Motor neuron (in vitro differentiated cells): ENCODE measurements around the gene CTNND2. TPM values are rescaled to one million over a fixed set of nuclear protein-coding genes. Genes with fewer than 3 reads are reported as not detected.
A peak's percentile ranks its signal among the peaks of the same experiment; 100 is the strongest.

Experiments
- ATAC-seq, 8 experiments: fragments of 200-7000 bp; cut with Tn5 transposase; replicated peaks in 6 of 8; 2 replicates each; pipeline ENCODE4 v1.8.0; 2021; ENCODE audit warnings: mild to moderate bottlenecking in 8 of 8, moderate library complexity in 8 of 8
- H3K27ac ChIP-seq, 2 donors: fragments of 250-450 bp; sonication (Bioruptor Pico); 2 replicates each; pipeline ENCODE4 v1.9.0; 2021; ENCODE audit warnings: antibody characterized with exemption in 2 of 2, mild to moderate bottlenecking in 2 of 2, moderate library complexity in 1 of 2
- H3K4me1 ChIP-seq, 2 donors: fragments of 250-450 bp; sonication (Bioruptor Pico); replicated peaks in 1 of 2; 2 replicates each; pipeline ENCODE4 v1.6.1; 2021; ENCODE audit warnings: antibody characterized with exemption in 2 of 2, mild to moderate bottlenecking in 2 of 2, moderate library complexity in 1 of 2
- H3K4me3 ChIP-seq, 5 donors: fragments of 250-450 bp; sonication (Bioruptor Pico); 2 replicates each; pipeline ENCODE4 v1.9.0; 2021; ENCODE audit warnings: antibody characterized with exemption in 5 of 5, mild to moderate bottlenecking in 5 of 5, moderate library complexity in 4 of 5
- WGBS, 10 experiments: fragments of 450-650 bp; shearing (Covaris generic); methylation state at CpG; one replicate each; pipeline ENCODE4 v1.0.0; 2022; 5-methylcytosine and 5-hydroxymethylcytosine counted together
- in situ Hi-C, 9 experiments: fragments of 400-800 bp; cut with MboI; loops; one replicate each; pipeline ENCODE4 v1.15.0; 2021; ENCODE audit warnings: low sequenced_read_pairs in 9 of 9, low pct_unique_long_range_greater_than_20kb in 2 of 9; ENCODE audit not compliant: unreplicated experiment in 9 of 9
- total RNA-seq, 8 experiments: library from RNA; unstranded; fragments of 300-600 nt; gene quantifications; 2 replicates each; pipeline versions ENCODE4 v1.2.3 to v1.2.4, GENCODE V29; 2022

Gene CTNND2
- total RNA-seq, 8 experiments from 2014 or later: 0.51 to 49.9 (median 40.1) TPM

DNA sequence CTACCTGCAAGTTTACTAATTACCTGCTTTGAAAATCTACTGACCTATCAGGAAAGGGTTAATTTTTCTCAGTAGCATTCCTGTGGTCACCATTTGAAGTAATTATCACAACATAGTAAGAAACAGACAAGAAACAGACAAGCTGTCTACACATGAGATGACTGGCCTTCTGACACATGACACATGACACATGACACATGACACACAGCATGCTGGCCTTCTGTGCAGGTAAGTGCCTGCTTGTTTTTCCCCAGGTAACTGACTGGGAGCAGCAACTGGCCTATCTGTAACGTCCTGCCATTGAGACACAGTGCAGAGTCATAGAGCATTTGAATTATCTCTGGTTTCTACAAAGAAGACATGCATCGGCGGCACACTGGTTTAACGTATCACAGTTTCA is 222.4 kb downstream of the CTNND2 start:
- WGBS, 10 experiments: 0 to 92% (median 75%) methylated on average over 1 to 4 of the region's 4 CpGs; no CpG with 5 or more reads in 4 of the 10 experiments
- ATAC-seq: no peak
- in situ Hi-C loops: no loop called here
- no peak overlapping the region for H3K4me3 ChIP-seq
- no peaks in the 10 kb centered on the region for H3K4me1 ChIP-seq
- H3K27ac ChIP-seq: no peak overlapping the region

DNA sequence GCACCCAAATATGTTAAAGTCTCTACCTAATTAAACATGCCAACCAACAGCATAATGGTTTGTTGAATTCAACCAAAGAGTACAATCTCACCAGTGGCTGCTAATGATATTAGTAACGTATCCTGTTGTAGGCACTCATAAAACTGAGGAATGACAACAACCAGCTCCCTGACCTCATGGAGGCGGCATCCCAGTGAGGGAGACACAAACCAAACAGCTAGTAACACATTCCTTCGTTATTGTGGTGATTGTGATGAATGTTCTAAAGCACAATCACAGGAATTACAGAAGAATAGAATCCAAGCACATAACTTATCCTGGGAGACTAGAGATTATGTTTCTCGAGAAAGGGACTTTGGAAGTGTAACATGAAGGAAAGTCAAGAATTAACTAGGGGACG is 224.6 kb downstream of the CTNND2 start:
- in situ Hi-C loops: no loop called here
- WGBS, 10 experiments: 0 to 100% (median 60%) methylated on average over 1 to 5 of the region's 5 CpGs; no CpG with 5 or more reads in 1 of the 10 experiments
- ATAC-seq: peak in 1 of 8 experiments; percentile 55

DNA sequence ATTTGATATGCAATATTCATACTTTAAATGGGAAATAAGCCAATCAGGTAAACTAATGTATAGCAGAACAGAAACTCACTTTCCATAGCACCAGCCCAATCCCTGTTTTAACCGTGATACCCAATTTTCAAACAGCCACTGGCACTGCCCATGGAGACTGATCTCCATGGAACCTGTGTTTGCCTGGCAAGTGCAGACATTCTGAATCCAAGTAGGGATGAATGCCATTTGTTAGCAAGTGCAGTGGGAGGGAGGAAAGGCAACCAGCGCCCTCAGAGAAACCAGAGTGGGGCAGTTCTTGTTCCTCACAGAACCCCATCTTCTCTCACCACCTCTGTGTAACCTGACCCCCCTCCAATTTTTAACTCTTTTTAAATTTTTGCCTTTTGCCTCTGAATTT is 229.1 kb downstream of the CTNND2 start:
- no peaks in the 10 kb centered on the region for H3K4me1 ChIP-seq
- no peak overlapping the region for H3K4me3 ChIP-seq
- in situ Hi-C loops: no loop called here
- WGBS, 10 experiments: 38 to 90% (median 86%) methylated on average over 1 to 2 of the region's 2 CpGs; no CpG with 5 or more reads in 5 of the 10 experiments
- ATAC-seq: peak in 1 of 8 experiments; percentile 78
- no peak overlapping the region for H3K27ac ChIP-seq

More for the DNA sequence above, 224.6 kb downstream of the CTNND2 start:
- H3K27ac ChIP-seq: no peak overlapping the region
- no peak overlapping the region for H3K4me3 ChIP-seq
- H3K4me1 ChIP-seq: no peaks in the 10 kb centered on the region

DNA sequence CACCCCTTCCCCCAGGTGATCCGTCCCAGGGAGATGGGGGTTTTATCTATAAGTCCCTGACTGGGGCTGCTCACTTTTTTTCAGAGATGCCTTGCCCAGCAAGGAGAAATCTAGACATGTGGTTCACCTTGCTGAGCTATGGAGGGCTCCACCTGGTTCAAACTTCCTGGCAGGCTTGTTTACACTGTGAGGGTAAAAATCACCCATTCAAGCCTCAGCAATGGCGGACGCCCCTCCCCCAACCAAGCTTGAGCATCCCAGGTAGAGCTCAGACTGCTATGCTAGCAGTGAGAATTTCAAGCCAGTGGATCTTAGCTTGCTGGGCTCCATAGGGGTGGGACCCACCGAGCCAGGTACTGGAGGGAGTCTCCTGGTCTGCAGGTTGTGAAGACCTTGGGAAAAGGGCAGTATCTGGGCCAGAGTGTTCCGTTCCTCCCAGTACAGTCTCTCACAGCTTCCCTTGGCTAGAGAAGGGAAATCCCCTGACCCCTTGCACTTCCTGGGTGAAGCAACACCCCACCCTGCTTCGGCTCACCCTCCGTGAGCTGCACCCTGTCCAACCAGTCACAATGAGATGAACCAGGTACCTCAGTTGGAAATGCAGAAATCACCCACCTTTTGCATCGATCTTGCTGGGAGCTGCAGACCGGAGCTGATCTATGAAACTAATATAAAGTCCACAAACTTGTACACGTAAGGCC is 231.7 kb downstream of the CTNND2 start:
- 5 to 100% (median 90%) methylated on average over 2 to 6 of the region's 10 CpGs; no CpG with 5 or more reads in 4 of the 10 experiments for WGBS, 10 experiments
- in situ Hi-C loops: no loop called here
- no peaks in the 10 kb centered on the region for H3K4me1 ChIP-seq
- H3K27ac ChIP-seq: no peak overlapping the region
- ATAC-seq: no peak
- H3K4me3 ChIP-seq: no peak overlapping the region

DNA sequence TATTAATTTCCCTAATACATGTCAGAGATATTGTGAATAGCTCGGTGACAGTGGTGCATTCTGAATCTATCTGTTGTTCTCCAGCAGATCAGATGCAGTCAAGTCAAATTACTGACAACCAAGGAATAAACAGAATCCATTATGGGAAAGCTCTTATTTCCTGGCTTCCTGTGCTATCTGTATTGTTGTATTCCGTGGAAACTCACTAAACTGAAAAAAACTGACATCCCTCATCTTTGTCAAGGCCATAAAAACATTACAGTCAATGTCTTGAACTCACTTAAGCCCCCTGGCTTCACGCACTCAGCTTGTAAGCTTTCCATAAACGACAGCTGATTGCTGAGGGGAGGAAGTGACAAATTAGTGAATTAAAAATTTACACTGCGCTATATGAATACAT is 245.9 kb downstream of the CTNND2 start:
- in situ Hi-C loops: no loop called here
- Histone ChIP-seq H3K4me1 (peaks cover 0 to 4% of the 10 kb centered on the region in 2 donors), H3K4me3 (no peak overlapping the region), H3K27ac (no peak overlapping the region)
- WGBS, 10 experiments: 4 to 79% (median 62%) methylated on average over 2 to 5 of the region's 5 CpGs; no CpG with 5 or more reads in 1 of the 10 experiments
- ATAC-seq: peak in 3 of 8 experiments; percentile 23 to 62 (median 51)

DNA sequence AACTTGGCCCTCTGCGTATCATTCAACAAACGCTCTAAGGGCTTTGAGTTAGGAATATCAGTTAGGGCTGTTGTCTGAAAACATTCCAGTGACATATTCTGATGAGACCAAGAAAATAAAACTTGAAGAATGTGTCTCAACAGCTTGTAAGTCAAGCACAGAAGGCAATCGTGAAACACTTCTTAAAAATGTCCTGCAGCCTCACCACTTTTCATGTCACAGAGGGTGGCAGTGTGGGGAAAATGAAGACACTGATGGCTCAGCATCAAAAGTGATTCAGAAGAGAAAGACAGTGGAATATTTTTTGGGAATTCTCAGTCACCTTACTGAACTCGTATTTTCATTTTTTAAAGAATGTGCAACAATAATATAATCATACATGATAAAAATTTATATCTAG is 247.3 kb downstream of the CTNND2 start:
- H3K27ac ChIP-seq: no peak overlapping the region
- WGBS, 10 experiments: 0 to 90% (median 75%) methylated on average over 1 to 4 of the region's 4 CpGs; no CpG with 5 or more reads in 1 of the 10 experiments
- ATAC-seq: no peak
- H3K4me1 ChIP-seq: peaks cover 0 to 4% of the 10 kb centered on the region in 2 donors
- no peak overlapping the region for H3K4me3 ChIP-seq
- in situ Hi-C loops: no loop called here

DNA sequence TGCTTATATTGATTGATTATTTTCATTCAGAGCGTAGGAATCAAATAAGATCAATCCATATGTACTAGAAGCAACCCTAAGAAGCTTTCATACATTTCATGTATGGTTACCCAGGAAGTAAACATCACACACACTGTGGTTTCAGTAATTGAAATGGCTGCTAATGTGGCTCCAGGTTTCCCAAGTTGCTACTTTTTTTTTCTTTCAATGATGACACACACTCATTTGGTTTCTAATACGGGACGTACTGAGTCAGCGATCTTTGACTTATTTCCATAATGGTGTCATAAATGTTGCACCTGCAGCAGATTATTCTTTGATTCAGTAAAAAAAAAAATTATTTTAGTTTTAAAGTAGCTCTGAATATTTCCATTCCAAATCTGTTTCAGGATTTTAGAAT is 248.6 kb downstream of the CTNND2 start:
- ATAC-seq: peak in 4 of 8 experiments; percentile 45 to 69 (median 62)
- no peak overlapping the region for H3K27ac ChIP-seq
- H3K4me3 ChIP-seq: no peak overlapping the region
- in situ Hi-C loops: no loop called here
- H3K4me1 ChIP-seq: peaks cover 0 to 4% of the 10 kb centered on the region in 2 donors
- WGBS, 10 experiments: 0 to 92% (median 71%) methylated on average over 3 to 4 of the region's 4 CpGs; no CpG with 5 or more reads in 1 of the 10 experiments

DNA sequence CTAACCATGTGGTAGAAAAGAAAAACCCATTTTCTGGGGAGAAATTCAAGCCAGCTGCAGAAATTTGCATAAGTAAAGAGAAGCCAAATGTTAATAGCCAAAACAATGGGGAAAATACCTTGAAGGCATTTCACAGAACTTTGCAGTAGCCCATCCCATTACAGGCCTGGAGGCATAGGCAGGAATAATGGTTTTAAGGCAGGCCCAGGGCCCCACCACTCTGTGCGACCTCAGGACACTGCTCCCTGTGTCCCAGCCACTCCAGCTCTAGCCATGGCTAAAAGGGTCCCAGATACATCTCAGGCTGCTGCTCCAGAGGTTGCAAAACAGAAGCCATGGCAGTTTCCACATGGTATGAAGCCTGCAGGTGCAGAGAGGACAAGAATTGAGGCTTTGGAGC is 253.3 kb downstream of the CTNND2 start:
- Histone ChIP-seq H3K4me3 (no peak overlapping the region), H3K27ac (no peak overlapping the region), H3K4me1 (peaks cover 0 to 4% of the 10 kb centered on the region in 2 donors)
- WGBS, 10 experiments: 0 to 50% (median 27%) methylated on average over 1 of the region's 1 CpG; no CpG with 5 or more reads in 6 of the 10 experiments
- ATAC-seq: peak in 2 of 8 experiments; percentile 64 to 68
- in situ Hi-C loops: no loop called here

DNA sequence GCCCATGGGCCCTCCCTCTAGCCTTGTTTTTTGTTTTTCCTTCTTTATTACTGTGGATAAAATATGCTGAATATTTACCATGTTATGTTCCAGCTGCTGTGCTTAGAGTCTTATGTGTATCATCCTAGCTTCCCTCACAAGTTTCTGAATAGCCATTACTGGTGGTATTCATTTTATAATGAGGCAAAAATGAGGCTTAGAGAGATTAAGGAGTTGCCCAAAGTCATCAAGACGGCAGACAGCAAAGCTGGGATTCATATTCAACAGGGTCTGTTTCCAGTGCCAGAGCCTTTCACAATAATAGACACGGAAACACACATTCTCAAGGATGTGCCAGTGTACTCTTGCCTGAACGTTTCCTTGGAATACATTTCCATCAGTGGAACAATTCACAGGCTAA is 258.1 kb downstream of the CTNND2 start:
- Histone ChIP-seq H3K4me3 (no peak overlapping the region), H3K4me1 (no peaks in the 10 kb centered on the region), H3K27ac (no peak overlapping the region)
- ATAC-seq: peak in 2 of 8 experiments; percentile 30 to 89
- in situ Hi-C loops: no loop called here
- WGBS, 10 experiments: 0 to 63% (median 34%) methylated on average over 1 to 3 of the region's 3 CpGs; no CpG with 5 or more reads in 2 of the 10 experiments

DNA sequence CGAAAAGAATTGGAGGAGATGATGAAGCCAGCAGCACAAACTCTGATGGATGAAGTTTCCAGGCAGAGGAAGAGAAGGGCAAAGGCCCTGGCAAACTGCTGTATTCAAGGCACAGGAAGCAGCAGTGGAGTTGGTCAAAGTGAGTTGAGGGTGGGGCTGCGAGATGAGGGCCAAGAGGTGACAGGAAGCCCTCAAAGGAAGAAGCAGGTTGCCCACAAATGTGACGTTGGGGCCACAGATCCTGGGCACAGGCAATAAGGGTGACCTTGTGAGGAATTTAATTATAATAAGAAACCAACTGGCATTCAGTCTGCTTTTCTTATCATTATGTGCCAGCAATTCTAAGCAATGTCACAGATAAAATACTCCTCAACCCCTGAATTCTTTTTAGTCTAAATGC is 261.8 kb downstream of the CTNND2 start:
- ATAC-seq: no peak
- no peak overlapping the region for H3K27ac ChIP-seq
- 33 to 100% (median 77%) methylated on average over 1 to 3 of the region's 3 CpGs; no CpG with 5 or more reads in 1 of the 10 experiments for WGBS, 10 experiments
- H3K4me3 ChIP-seq: no peak overlapping the region
- in situ Hi-C loops: no loop called here
- peaks cover 0 to 14% of the 10 kb centered on the region in 2 donors for H3K4me1 ChIP-seq

DNA sequence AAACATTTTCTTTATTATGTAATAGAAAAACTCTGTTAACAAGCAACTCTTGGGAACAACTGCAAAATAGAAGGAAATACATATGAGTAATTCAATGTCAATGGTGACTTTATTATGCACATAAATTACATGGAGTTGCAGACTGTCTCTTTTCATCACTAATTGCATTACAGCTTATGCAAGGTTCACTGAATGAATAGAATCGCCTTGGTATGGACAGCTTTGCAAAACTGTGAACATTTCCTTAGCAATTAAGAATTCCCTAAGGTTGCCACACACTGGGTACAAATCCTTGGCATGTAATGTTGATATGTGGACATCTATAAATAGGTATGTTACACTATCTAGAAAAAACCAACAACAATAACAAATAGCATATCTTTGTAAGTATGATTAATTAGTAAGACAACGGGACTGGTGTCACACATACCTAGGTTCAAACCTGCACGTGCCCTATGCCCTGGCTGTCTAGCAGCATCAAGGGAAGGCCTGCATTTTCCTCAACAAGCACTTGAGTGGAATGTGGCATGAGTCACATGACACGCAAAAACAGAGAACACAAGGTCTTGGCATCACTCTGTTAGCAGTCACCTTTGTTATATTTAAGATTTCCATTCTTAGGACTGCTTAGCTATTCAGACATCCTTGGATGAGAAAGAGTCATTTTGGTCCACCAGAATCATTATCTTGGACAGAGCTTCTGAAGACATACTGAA is 263.9 kb downstream of the CTNND2 start:
- H3K4me3 ChIP-seq: no peak overlapping the region
- peaks cover 0 to 14% of the 10 kb centered on the region in 2 donors for H3K4me1 ChIP-seq
- no peak overlapping the region for H3K27ac ChIP-seq
- 5 to 100% (median 68%) methylated on average over 1 to 4 of the region's 4 CpGs for WGBS, 10 experiments
- in situ Hi-C loops: no loop called here
- ATAC-seq: peak; percentile 28 to 93 (median 68)

DNA sequence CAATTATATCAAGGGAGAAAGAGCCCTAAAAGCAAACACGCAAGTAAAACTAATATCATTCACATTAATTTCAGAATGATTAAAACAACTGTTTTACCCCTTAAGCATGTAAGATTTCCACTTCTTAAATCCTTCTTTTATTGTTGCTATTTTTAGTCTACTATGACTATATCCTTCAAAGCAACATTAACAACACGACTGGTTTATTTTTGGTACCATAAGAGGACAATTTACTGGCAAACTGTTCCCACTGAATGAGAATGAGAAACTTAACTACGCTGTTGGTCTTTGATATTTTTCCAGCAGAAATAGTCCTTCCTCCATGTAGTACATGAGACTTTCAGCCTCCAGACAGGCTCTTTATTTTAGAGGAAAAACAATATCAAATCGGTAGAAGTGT is 281.5 kb downstream of the CTNND2 start:
- no peak overlapping the region for H3K27ac ChIP-seq
- 28 to 100% (median 78%) methylated on average over 1 to 4 of the region's 4 CpGs; no CpG with 5 or more reads in 1 of the 10 experiments for WGBS, 10 experiments
- H3K4me3 ChIP-seq: no peak overlapping the region
- in situ Hi-C loops: loop anchor here in 1 of 9 experiments (25.0 kb wide), 1 partner anchor 260 kb away; no protein-coding TSS in a partner anchor
- no peak for ATAC-seq
- H3K4me1 ChIP-seq: peaks cover 0 to 2% of the 10 kb centered on the region in 2 donors

DNA sequence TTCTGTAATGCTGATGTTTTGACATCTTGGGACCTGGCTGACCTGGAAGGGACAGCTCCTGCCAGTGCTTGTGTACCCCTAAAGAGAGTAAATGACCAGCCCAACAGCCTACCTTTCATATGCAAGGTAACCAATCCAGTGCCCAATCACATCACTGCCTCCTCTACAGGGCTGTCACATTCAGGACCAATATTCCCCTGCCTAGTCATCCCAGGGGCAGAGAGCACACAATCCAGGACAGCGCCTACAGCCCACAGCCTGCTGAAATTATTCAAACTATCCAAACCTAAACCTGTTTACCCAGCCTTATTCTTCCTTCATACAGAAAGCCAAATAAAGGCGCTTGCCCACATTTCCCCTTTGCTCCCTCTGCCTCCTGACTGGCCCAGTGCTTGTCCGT is 284.1 kb downstream of the CTNND2 start:
- in situ Hi-C loops: loop anchor here in 1 of 9 experiments (25.0 kb wide), 1 partner anchor 258 kb away; no protein-coding TSS in a partner anchor
- Histone ChIP-seq H3K4me3 (no peak overlapping the region), H3K27ac (no peak overlapping the region), H3K4me1 (peaks cover 0 to 2% of the 10 kb centered on the region in 2 donors)
- ATAC-seq: no peak
- 14 to 100% (median 92%) methylated on average over 1 to 3 of the region's 3 CpGs; no CpG with 5 or more reads in 3 of the 10 experiments for WGBS, 10 experiments
